H1 (cell line): Measurements from ENCODE around the gene NFYA. TPM values are rescaled to one million over a fixed set of nuclear protein-coding genes. Genes with fewer than 3 reads are reported as not detected.
A peak's percentile ranks its signal among the peaks of the same experiment; 100 is the strongest.

ENCODE experiments used
- BRCA1 ChIP-seq: IDR thresholded peaks from 2 replicates; pipeline ENCODE4 v1.6.1; 2012; ENCODE audit warnings: low read depth, low read length, improper control_type of control experiment
- CBX5 ChIP-seq: fragments of 300-800, 300-1000 bp; sonication (generic); IDR thresholded peaks from 2 replicates; pipeline ENCODE4 v1.7.1; 2016; ENCODE audit warnings: antibody characterized with exemption, low read length, low read depth
- CTCF ChIP-seq, 3 experiments: IDR thresholded peaks; 1 replicate in 2 of 3; 2 replicates in 1 of 3; pipeline versions ENCODE4 v1.5.1 to v1.6.1; 2011; ENCODE audit warnings: low read length in 3 of 3, mild to moderate bottlenecking in 3 of 3, inconsistent platforms in 2 of 3, low read depth in 1 of 3, moderate library complexity in 1 of 3; ENCODE audit not compliant: insufficient read depth in 1 of 3; ENCODE audit errors: control extremely low read depth in 1 of 3
- EGR1 ChIP-seq: IDR thresholded peaks from 2 replicates; pipeline ENCODE4 v1.6.1; 2011; ENCODE audit warnings: low read depth, low read length, borderline replicate concordance
- EZH2 ChIP-seq: fragments of 200-600 bp; sonication (generic); IDR thresholded peaks from 2 replicates; pipeline ENCODE4 v1.7.1; 2012; ENCODE audit warnings: low read depth, mild to moderate bottlenecking, moderate library complexity, low read length, inconsistent platforms; ENCODE audit not compliant: severe bottlenecking
- FOSL1 ChIP-seq: IDR thresholded peaks from 2 replicates; pipeline ENCODE4 v1.6.1; 2011; ENCODE audit warnings: mild to moderate bottlenecking, low read depth, low read length, moderate library complexity; ENCODE audit not compliant: insufficient read depth
- HDAC2 ChIP-seq, 2 experiments: fragments of 300-600 bp in 1 of 2; sonication (generic) in 1 of 2; IDR thresholded peaks; 2 replicates each; pipeline ENCODE4 v1.6.1; 2011 to 2012; ENCODE audit warnings: low read depth in 2 of 2, low read length in 2 of 2, mild to moderate bottlenecking in 2 of 2, moderate library complexity in 2 of 2, borderline replicate concordance in 1 of 2, inconsistent platforms in 1 of 2
- KDM4A ChIP-seq: IDR thresholded peaks from one replicate; pipeline ENCODE4 v1.7.1; 2012; ENCODE audit warnings: low read depth, mild to moderate bottlenecking, moderate library complexity, low read length, inconsistent platforms; ENCODE audit not compliant: severe bottlenecking
- NANOG ChIP-seq: IDR thresholded peaks from 2 replicates; pipeline ENCODE4 v1.6.1; 2011; ENCODE audit warnings: low read length, low read depth, mild to moderate bottlenecking, inconsistent platforms; ENCODE audit not compliant: insufficient read depth, poor library complexity, severe bottlenecking
- PHF8 ChIP-seq: fragments of 200-600 bp; sonication (generic); conservative IDR thresholded peaks from 2 replicates; pipeline ENCODE4 v1.7.1; 2012; ENCODE audit warnings: low read depth, mild to moderate bottlenecking, inconsistent platforms, low read length, moderate library complexity
- RBBP5 ChIP-seq: IDR thresholded peaks from 2 replicates; pipeline ENCODE4 v1.7.1; 2012; ENCODE audit warnings: low read depth, mild to moderate bottlenecking, inconsistent platforms, low read length, moderate library complexity, borderline replicate concordance
- RFX5 ChIP-seq: IDR thresholded peaks from 2 replicates; pipeline ENCODE4 v1.6.1; 2011; ENCODE audit warnings: low read depth, low read length, improper control_type of control experiment, borderline replicate concordance
- RNF2 ChIP-seq: fragments of 200-900, 300-1000 bp; sonication (generic); IDR thresholded peaks from 2 replicates; pipeline ENCODE4 v1.7.1; 2016; ENCODE audit warnings: borderline replicate concordance, low read depth, mild to moderate bottlenecking, antibody characterized with exemption, low read length; ENCODE audit not compliant: poor library complexity, severe bottlenecking; ENCODE audit errors: missing control alignments
- SIRT6 ChIP-seq: IDR thresholded peaks from one replicate; pipeline ENCODE4 v1.7.1; 2012; ENCODE audit warnings: low read length, inconsistent platforms
- TAF1 ChIP-seq: IDR thresholded peaks from 2 replicates; pipeline ENCODE4 v1.6.1; 2011; ENCODE audit warnings: mild to moderate bottlenecking, low read depth, low read length
- TAF7 ChIP-seq: optimal IDR thresholded peaks from 2 replicates; pipeline ENCODE3; 2011; ENCODE audit warnings: low read depth, mild to moderate bottlenecking, inconsistent platforms, low read length, moderate library complexity, borderline replicate concordance
- TEAD4 ChIP-seq: IDR thresholded peaks from 2 replicates; pipeline ENCODE4 v1.6.1; 2012; ENCODE audit warnings: low read depth, low read length, inconsistent platforms, mixed read lengths
- ZNF274 ChIP-seq: IDR thresholded peaks from 2 replicates; pipeline ENCODE4 v1.7.0; 2012; ENCODE audit warnings: low read length, borderline replicate concordance; ENCODE audit errors: extremely low read depth
- polyA plus RNA-seq, 7 experiments: library from polyadenylated mRNA; depleted of rRNA in 3 of 7; stranded (reverse) in 5 of 7; unstranded in 2 of 7; fragments of >200 nt in 5 of 7; fragments of 200-250 nt in 2 of 7; gene quantifications; 1 replicate in 5 of 7; 2 replicates in 1 of 7; 4 replicates in 1 of 7; pipeline versions ENCODE4 v1.2.1 to v1.2.3, GENCODE V29; 2011 to 2013; ENCODE audit warnings: missing spikeins in 2 of 7, mixed read lengths in 2 of 7
- total RNA-seq: library from RNA; stranded (reverse); fragmentation: NEBNext Ultra II Directional; extraction: Animal tissue kit (Norgen Biotek cat#: 25700); gene quantifications from 2 replicates; pipeline ENCODE4 v1.2.1, GENCODE V29; 2021

The NFYA gene
- total and polyA plus RNA-seq, 2 of the 8 experiments (the other 6 are each of a cell fraction or from before 2014, with no cell fraction given), result 19.8 to 33.7 TPM

- TF ChIP-seq FOSL1, result no peak
- no peak for TF ChIP-seq TAF7
- peak; percentile 67 for TF ChIP-seq TAF1
- TF ChIP-seq TEAD4, result no peak
- TF ChIP-seq RFX5, result no peak
- no peak for TF ChIP-seq ZNF274
- no peak for TF ChIP-seq PHF8
- TF ChIP-seq CTCF (IDR thresholded peaks at IDR 0.05; ENCODE audit: control extremely low read depth in 1 of 3, insufficient read depth in 1 of 3, low read depth in 1 of 3, low read length in 3 of 3), result no peak
- no peak for TF ChIP-seq SIRT6
- TF ChIP-seq BRCA1, result no peak
- TF ChIP-seq CBX5, result no peak
- TF ChIP-seq RBBP5, result peak; percentile 1; the same call in 1 of the 2 replicates
- peak; percentile 33 for TF ChIP-seq KDM4A
- no peak for TF ChIP-seq HDAC2 (IDR thresholded peaks at IDR 0.05; ENCODE audit: borderline replicate concordance in 1 of 2, low read depth in 2 of 2, low read length in 2 of 2)
- TF ChIP-seq EZH2, result no peak
- no peak for TF ChIP-seq EGR1
- TF ChIP-seq NANOG, result no peak
- no peak for TF ChIP-seq RNF2
These were observed at the start of gene NFYA (continued) for GRCh38 chr6:41072836-41073202.
